Measurements from ENCODE around the gene LHB. TPM values are rescaled to one million over a fixed set of nuclear protein-coding genes. Genes with fewer than 3 reads are reported as not detected.
A peak's percentile ranks its signal among the peaks of the same experiment; 100 is the strongest.
"Not testable (repeated sequence)": the region's sequence is repeated elsewhere in the genome, so short reads cannot be mapped to it uniquely, and the experiment has no call there.

Gene LHB
- total RNA-seq, 3 donors from 2014 or later, result not detected

DNA sequence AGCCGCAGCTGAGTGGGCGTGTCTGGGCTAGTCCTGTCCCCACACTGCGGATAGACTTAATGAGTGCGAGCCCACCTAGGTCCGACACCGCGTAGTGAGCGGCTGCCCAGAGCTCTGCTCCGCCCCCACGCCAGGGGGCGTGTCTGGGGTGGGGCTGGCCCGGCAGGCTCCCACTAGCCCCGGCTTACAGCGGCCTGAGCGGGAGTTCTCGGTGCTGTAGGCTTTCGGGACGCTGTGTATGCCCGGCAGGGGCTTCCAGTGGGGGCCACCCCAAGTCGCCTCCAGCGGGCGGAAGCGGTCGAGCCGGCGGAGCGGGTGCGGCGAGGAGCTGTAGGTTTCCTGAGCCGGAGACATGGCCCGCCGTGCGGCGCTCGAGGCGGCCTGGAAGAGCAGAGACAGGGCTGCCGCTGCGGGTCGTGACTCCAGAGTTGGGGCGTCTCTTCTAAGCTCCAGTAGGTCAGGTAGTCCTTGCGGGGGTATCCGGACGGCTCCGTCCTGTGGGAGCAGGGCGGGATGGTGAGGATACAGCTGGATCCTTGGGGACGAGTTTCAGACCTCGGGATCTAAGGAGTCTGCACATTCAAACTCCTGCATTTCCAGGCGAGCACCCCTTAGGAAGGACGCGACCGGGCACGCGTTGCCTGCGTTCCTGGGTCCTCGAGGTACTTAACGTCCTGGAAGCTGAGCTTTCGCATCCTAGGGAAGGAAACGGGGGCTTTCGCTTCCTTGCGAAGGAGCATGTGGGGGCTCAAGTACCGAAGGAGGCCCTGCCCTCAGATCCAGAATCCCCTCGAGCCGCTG, 39.4 kb upstream of the LHB start:
- Histone ChIP-seq H3K27me3 (peaks cover 0 to 7% of the 10 kb centered on the region in 2 donors), H3K9me3 (no peaks in the 10 kb centered on the region), H3K4me1 (no peaks in the 10 kb centered on the region), H3K4me3 (peak overlapping the region; percentile 44 to 83 (median 57)), H3K27ac (no peak overlapping the region), H3K36me3 (no peaks in the 10 kb centered on the region)
- peak in 1 of 2 donors; percentile 33 for DNase-seq (ENCODE audit: low spot score in 2 of 2)
- TF ChIP-seq POLR2AphosphoS5 (IDR thresholded peaks at IDR 0.05) (no peak), CTCF (IDR thresholded peaks at IDR 0.05) (no peak)
- intact Hi-C loops (cut with DNase I; ENCODE audit: low total_unique reads), result no loop called here

GRCh38 chr19:49050376-49051033, 33.6 kb upstream of the LHB start:
- intact Hi-C loops (cut with DNase I; ENCODE audit: low total_unique reads); H3K27me3 ChIP-seq; H3K36me3 ChIP-seq; DNase-seq (ENCODE audit: low spot score in 2 of 2); H3K9me3 ChIP-seq; H3K4me3 ChIP-seq; H3K27ac ChIP-seq; H3K4me1 ChIP-seq: not testable (repeated sequence)

GRCh38 chr19:49049834-49050233, 32.9 kb upstream of the LHB start:
- H3K27ac ChIP-seq; intact Hi-C loops (cut with DNase I; ENCODE audit: low total_unique reads); DNase-seq (ENCODE audit: low spot score in 2 of 2); H3K36me3 ChIP-seq; H3K9me3 ChIP-seq; H3K27me3 ChIP-seq; H3K4me3 ChIP-seq; H3K4me1 ChIP-seq: not testable (repeated sequence)

DNA sequence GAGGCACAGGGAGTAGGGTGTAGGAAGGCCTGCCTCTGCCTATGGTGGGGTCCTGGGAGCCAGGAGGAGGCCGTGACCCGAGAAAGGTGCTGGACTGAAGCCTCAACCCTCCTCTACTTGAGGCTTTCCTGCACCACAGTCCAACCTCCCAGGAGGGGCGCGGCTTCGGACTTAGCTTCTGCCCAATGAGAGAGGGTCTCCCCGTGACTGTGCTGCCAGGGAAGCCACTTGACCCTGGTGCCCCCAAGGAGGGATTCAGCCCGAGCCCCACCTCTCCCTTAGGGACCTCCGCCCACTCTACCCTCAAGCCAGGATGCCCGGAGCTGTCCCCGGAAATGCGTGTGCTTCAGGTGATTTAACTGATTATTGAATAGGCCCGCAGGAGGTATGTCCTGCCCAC, 32.1 kb upstream of the LHB start, which contains the start of gene CGB8:
Gene CGB8, minus strand, starts transcription at position 101 of the 400 bp plus-strand sequence. CDS start 372 bp downstream, outside the sequence.
- H3K4me3 ChIP-seq; H3K4me1 ChIP-seq; H3K9me3 ChIP-seq; H3K27ac ChIP-seq; intact Hi-C loops (cut with DNase I; ENCODE audit: low total_unique reads); H3K36me3 ChIP-seq; H3K27me3 ChIP-seq; DNase-seq (ENCODE audit: low spot score in 2 of 2): not testable (repeated sequence)

GRCh38 chr19:49043548-49043947, 26.7 kb upstream of the LHB start, which contains the start of gene CGB5:
Gene CGB5, plus strand, starts transcription at chr19:49043848. Its CDS starts 362 bp downstream, at chr19:49044210.
- H3K27me3 ChIP-seq; intact Hi-C loops (cut with DNase I; ENCODE audit: low total_unique reads); H3K4me3 ChIP-seq; H3K27ac ChIP-seq; DNase-seq (ENCODE audit: low spot score in 2 of 2); H3K4me1 ChIP-seq; H3K9me3 ChIP-seq; H3K36me3 ChIP-seq: not testable (repeated sequence)

GRCh38 chr19:49042666-49043065, 25.8 kb upstream of the LHB start:
- H3K36me3 ChIP-seq, result not testable (repeated sequence)

DNA sequence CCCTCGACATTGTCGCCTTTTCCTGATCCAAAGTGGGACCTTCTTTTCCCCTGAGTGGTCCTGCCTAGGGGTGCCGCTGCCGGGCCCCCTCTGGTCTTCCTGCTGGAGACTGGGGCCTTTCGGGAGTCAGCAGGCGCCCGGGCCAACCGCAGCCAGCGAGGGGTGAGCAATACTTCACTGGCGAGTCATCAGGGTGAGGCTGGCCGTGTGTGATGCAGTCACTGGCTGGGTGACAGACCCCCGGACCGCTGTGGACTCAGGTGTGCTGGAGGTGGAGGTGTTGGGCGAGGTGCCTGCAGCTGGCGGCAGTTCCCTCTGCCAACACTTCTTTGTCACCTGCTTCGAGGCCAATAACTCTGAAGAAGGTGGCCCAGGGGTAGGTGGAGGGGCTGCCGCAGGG, 25.3 kb upstream of the LHB start:
- no peak for TF ChIP-seq POLR2A (IDR thresholded peaks at IDR 0.05)
- no peak for TF ChIP-seq POLR2AphosphoS5 (IDR thresholded peaks at IDR 0.05)
- TF ChIP-seq CTCF (IDR thresholded peaks at IDR 0.05), result no peak
- intact Hi-C loops (cut with DNase I; ENCODE audit: low total_unique reads), result no loop called here
- Histone ChIP-seq H3K4me3 (no peak overlapping the region), H3K27me3 (no peaks in the 10 kb centered on the region), H3K4me1 (no peaks in the 10 kb centered on the region), H3K27ac (no peak overlapping the region), H3K36me3 (no peaks in the 10 kb centered on the region), H3K9me3 (no peaks in the 10 kb centered on the region)
- DNase-seq (ENCODE audit: low spot score in 2 of 2), result no peak

More at GRCh38 chr19:49042666-49043065, 25.8 kb upstream of the LHB start:
- H3K4me3 ChIP-seq; H3K4me1 ChIP-seq; intact Hi-C loops (cut with DNase I; ENCODE audit: low total_unique reads); H3K9me3 ChIP-seq; DNase-seq (ENCODE audit: low spot score in 2 of 2); H3K27ac ChIP-seq; H3K27me3 ChIP-seq: not testable (repeated sequence)

GRCh38 chr19:49039736-49040135, 22.8 kb upstream of the LHB start:
- H3K4me1 ChIP-seq; DNase-seq (ENCODE audit: low spot score in 2 of 2); H3K27me3 ChIP-seq; H3K36me3 ChIP-seq; H3K4me3 ChIP-seq; H3K9me3 ChIP-seq; intact Hi-C loops (cut with DNase I; ENCODE audit: low total_unique reads); H3K27ac ChIP-seq: not testable (repeated sequence)

- H3K9me3 ChIP-seq; H3K4me1 ChIP-seq; H3K36me3 ChIP-seq; H3K27me3 ChIP-seq; H3K27ac ChIP-seq; DNase-seq (ENCODE audit: low spot score in 2 of 2); H3K4me3 ChIP-seq; intact Hi-C loops (cut with DNase I; ENCODE audit: low total_unique reads): not testable (repeated sequence)
Measured at GRCh38 chr19:49038557-49039276, 21.8 kb upstream of the LHB start.

GRCh38 chr19:49038111-49038510, 21.2 kb upstream of the LHB start:
- H3K4me3 ChIP-seq; H3K27ac ChIP-seq; H3K9me3 ChIP-seq; H3K36me3 ChIP-seq; intact Hi-C loops (cut with DNase I; ENCODE audit: low total_unique reads); H3K27me3 ChIP-seq; DNase-seq (ENCODE audit: low spot score in 2 of 2); H3K4me1 ChIP-seq: not testable (repeated sequence)

Measured in breast epithelium (tissue), 4 donors.